Activated CD8-positive, alpha-beta memory T cell treated with anti-CD3 and anti-CD28 coated beads, Interleukin-2, amount 50 U/mL, for 1 hour (primary cell): Measurements from ENCODE around the gene AATF.
"Not testable (repeated sequence)": the region's sequence is repeated elsewhere in the genome, so short reads cannot be mapped to it uniquely, and the experiment has no call there.

Experiments
- DNase-seq: peaks from one replicate; pipeline ENCODE4 v3.0.0-alpha.2; 2020; ENCODE audit errors: extremely low read depth

AATF gene

GRCh38 chr17:37047631-37048104, 98.9 kb downstream of the AATF start:
- peak; percentile 49 for DNase-seq

- no peak for DNase-seq
Observed at GRCh38 chr17:37048811-37049210, 100.1 kb downstream of the AATF start.

- no peak for DNase-seq
Observed at GRCh38 chr17:37050920-37051319, 102.2 kb downstream of the AATF start.

GRCh38 chr17:37051381-37051780, 102.6 kb downstream of the AATF start:
- DNase-seq: no peak

- no peak for DNase-seq
Observed at GRCh38 chr17:37051833-37052232, 103.1 kb downstream of the AATF start.

- no peak for DNase-seq
Observed at GRCh38 chr17:37052450-37052849, 103.7 kb downstream of the AATF start.

- no peak for DNase-seq
Observed at GRCh38 chr17:37054894-37055293, 106.1 kb downstream of the AATF start.

- no peak for DNase-seq
Observed at GRCh38 chr17:37056622-37057021, 107.9 kb downstream of the AATF start.

GRCh38 chr17:37059493-37059892, 110.7 kb downstream of the AATF start:
- DNase-seq: no peak

GRCh38 chr17:37060094-37060493, 111.3 kb downstream of the AATF start:
- DNase-seq: no peak

GRCh38 chr17:37060928-37061327, 112.2 kb downstream of the AATF start:
- no peak for DNase-seq

GRCh38 chr17:37062021-37062420, 113.3 kb downstream of the AATF start:
- no peak for DNase-seq

- DNase-seq: no peak
Observed at GRCh38 chr17:37064206-37064605, 115.5 kb downstream of the AATF start.

- DNase-seq: no peak
Observed at GRCh38 chr17:37064956-37065355, 116.2 kb downstream of the AATF start.

- DNase-seq: no peak
Observed at GRCh38 chr17:37065486-37066321, 117.0 kb downstream of the AATF start.

- no peak for DNase-seq
Observed at GRCh38 chr17:37066322-37067255, 117.8 kb downstream of the AATF start.

GRCh38 chr17:37067555-37068111, 118.9 kb downstream of the AATF start:
- DNase-seq: no peak

- no peak for DNase-seq
Observed at GRCh38 chr17:37068266-37068665, 119.5 kb downstream of the AATF start.

- no peak for DNase-seq
Observed at GRCh38 chr17:37069087-37069486, 120.3 kb downstream of the AATF start.

- DNase-seq: not testable (repeated sequence)
Observed at GRCh38 chr17:37073464-37073863, 124.7 kb downstream of the AATF start.

GRCh38 chr17:37079065-37079708, 130.4 kb downstream of the AATF start:
- no peak for DNase-seq

GRCh38 chr17:37079735-37080134, 131.0 kb downstream of the AATF start:
- no peak for DNase-seq
